HCT116 (cell line): ENCODE measurements around the gene FAM180A. TPM values are rescaled to one million over a fixed set of nuclear protein-coding genes. Genes with fewer than 3 reads are reported as not detected.

Experiments used
- ATAC-seq: fragments of 200-7000 bp; cut with Tn5 transposase; 2 replicates; pipeline ENCODE4 v1.9.1; 2020; ENCODE audit warnings: mild to moderate bottlenecking, moderate library complexity
- BruUV-seq: library from RNA; stranded (reverse); fragments of 400-500 nt; replicated peaks from 2 replicates; lab custom pipeline; 2021; lab: Mats Ljungman, UMichigan
- CTCF ChIA-PET: fragments of 300-600 bp; sonication (Branson Sonifier 250); formaldehyde crosslinking; loops from one replicate; lab custom pipeline; 2021; ENCODE audit warnings: antibody characterized with exemption; lab: Charles Lee
- POLR2A ChIA-PET: fragments of 300-600, 350-600 bp; sonication (Branson Sonifier 250); formaldehyde crosslinking; loops from one replicate; lab custom pipeline; 2021; ENCODE audit warnings: antibody characterized with exemption; lab: Charles Lee
- RAD21 ChIA-PET, 2 experiments: fragments of 300-600 bp; sonication (Branson Sonifier 250); formaldehyde crosslinking; loops; one replicate each; lab custom pipeline; 2023; ENCODE audit warnings: low total read pairs in 2 of 2; ENCODE audit not compliant: uncharacterized antibody in 2 of 2, unreplicated experiment in 2 of 2, low non-redundant PET in 1 of 2; lab: Charles Lee
- DNase-seq: peaks from one replicate; pipeline ENCODE4 v3.0.0-alpha.2; 2010; ENCODE audit warnings: low read depth, low spot score
- H2AFZ ChIP-seq: fragments of 200-600 bp; shearing (Covaris generic), sonication (generic); 2 replicates; pipeline ENCODE4 v1.6.1; 2017; ENCODE audit warnings: low read depth, mixed run types, mixed read lengths, antibody characterized with exemption, low read length; ENCODE audit not compliant: poor library complexity, severe bottlenecking
- H3K27ac ChIP-seq: 2 replicates; pipeline ENCODE4 v1.5.1; 2012; ENCODE audit warnings: low read depth, low read length
- H3K27me3 ChIP-seq: fragments of 200-600 bp; sonication (generic); 2 replicates; pipeline ENCODE4 v1.6.1; 2016; ENCODE audit warnings: mixed run types, low read length, mixed read lengths; ENCODE audit not compliant: insufficient read depth
- H3K36me3 ChIP-seq, 2 experiments: fragments of 200-500 bp in 1 of 2; fragments of 200-600 bp in 1 of 2; sonication (Bioruptor generic) in 1 of 2; sonication (generic) in 1 of 2; 2 replicates each; pipeline versions ENCODE4 v1.5.1 to v1.6.1; 2014 to 2016; ENCODE audit warnings: low read length in 2 of 2, inconsistent platforms in 1 of 2, mixed read lengths in 1 of 2, mixed run types in 1 of 2; ENCODE audit not compliant: insufficient read depth in 2 of 2, control insufficient read depth in 1 of 2
- H3K4me1 ChIP-seq, 2 experiments: fragments of 200-600 bp in 1 of 2; sonication (generic) in 1 of 2; 2 replicates each; pipeline versions ENCODE4 v1.5.1 to v1.6.1; 2012 to 2017; ENCODE audit warnings: low read length in 2 of 2, inconsistent platforms in 1 of 2, mild to moderate bottlenecking in 1 of 2, mixed read lengths in 1 of 2, mixed run types in 1 of 2, moderate library complexity in 1 of 2; ENCODE audit not compliant: insufficient read depth in 2 of 2, control insufficient read depth in 1 of 2
- H3K4me2 ChIP-seq: fragments of 200-600 bp; sonication (generic); 2 replicates; pipeline ENCODE4 v1.6.1; 2017; ENCODE audit warnings: mixed run types, low read length, mixed read lengths
- H3K4me3 ChIP-seq, 2 experiments: fragments of 200-600 bp in 1 of 2; sonication (generic) in 1 of 2; replicated peaks in 1 of 2; 2 replicates each; pipeline ENCODE4 v1.5.1; 2011 to 2016; ENCODE audit warnings: low read length in 2 of 2, control low read depth in 1 of 2, low read depth in 1 of 2, mild to moderate bottlenecking in 1 of 2, mixed read lengths in 1 of 2, mixed run types in 1 of 2
- H3K79me2 ChIP-seq: fragments of 200-600 bp; sonication (generic); 2 replicates; pipeline ENCODE4 v1.6.1; 2017; ENCODE audit warnings: mild to moderate bottlenecking, mixed run types, low read length, moderate library complexity, mixed read lengths; ENCODE audit not compliant: insufficient read depth
- H3K9ac ChIP-seq: fragments of 200-600 bp; sonication (generic); 2 replicates; pipeline ENCODE4 v1.6.1; 2016; ENCODE audit warnings: low read length, mixed read lengths
- H3K9me2 ChIP-seq: fragments of 200-600 bp; sonication (generic), shearing (Covaris generic); 2 replicates; pipeline ENCODE4 v1.6.1; 2017; ENCODE audit warnings: mixed run types, mild to moderate bottlenecking, moderate library complexity; ENCODE audit not compliant: insufficient read depth
- H3K9me3 ChIP-seq, 2 experiments: fragments of 200-500 bp in 1 of 2; fragments of 200-600 bp in 1 of 2; sonication (Bioruptor generic) in 1 of 2; sonication (generic) in 1 of 2; 2 replicates each; pipeline ENCODE4 v1.6.1; 2014 to 2017; ENCODE audit warnings: low read length in 2 of 2, mixed read lengths in 2 of 2, inconsistent platforms in 1 of 2, low read depth in 1 of 2, mild to moderate bottlenecking in 1 of 2, mixed run types in 1 of 2, moderate library complexity in 1 of 2; ENCODE audit not compliant: control insufficient read depth in 1 of 2, insufficient read depth in 1 of 2
- H4K20me1 ChIP-seq: fragments of 200-600 bp; sonication (generic), shearing (Covaris generic); 2 replicates; pipeline ENCODE4 v1.6.1; 2017; ENCODE audit warnings: mixed run types, mild to moderate bottlenecking, moderate library complexity; ENCODE audit not compliant: insufficient read depth
- EZH2 ChIP-seq: fragments of 200-600 bp; sonication (generic); IDR thresholded peaks from 2 replicates; pipeline ENCODE4 v1.6.1; 2017; ENCODE audit warnings: antibody characterized with exemption, mixed run types
- RAD21 ChIP-seq: IDR thresholded peaks from 2 replicates; pipeline ENCODE4 v1.6.1; 2012; ENCODE audit warnings: low read depth, mild to moderate bottlenecking
- SIN3A ChIP-seq: IDR thresholded peaks from 2 replicates; pipeline ENCODE4 v1.6.1; 2012; ENCODE audit warnings: low read depth
- SP1 ChIP-seq: IDR thresholded peaks from 2 replicates; pipeline ENCODE4 v1.6.1; 2012; ENCODE audit warnings: low read depth
- TCF7L2 ChIP-seq: IDR thresholded peaks from 2 replicates; pipeline ENCODE4 v1.7.0; 2011; ENCODE audit warnings: borderline replicate concordance, inconsistent platforms; ENCODE audit not compliant: insufficient read depth, insufficient read length; ENCODE audit errors: extremely low read depth
- intact Hi-C: fragments of 100-400 bp; cut with micrococcal nuclease; formaldehyde crosslinking; loops from 2 replicates; pipeline ENCODE4 v1.10.0; 2022
- total RNA-seq: library from RNA; stranded (reverse); gene quantifications from one replicate; pipeline ENCODE4 v1.2.1, GENCODE V29; 2021; ENCODE audit not compliant: unreplicated experiment
- TF ChIP-seq, protein P1 (sequence below): IDR thresholded peaks from 2 replicates; pipeline ENCODE4 v1.6.1; 2011; ENCODE audit warnings: mild to moderate bottlenecking, low read length, moderate library complexity; ENCODE audit not compliant: insufficient replicate concordance; ENCODE audit errors: extremely low read depth
- TF ChIP-seq, protein P2 (sequence below), 3 experiments: fragments of 200-600 bp in 1 of 3; sonication (generic) in 1 of 3; IDR thresholded peaks in 2 of 3; conservative IDR thresholded peaks in 1 of 3; 2 replicates each; pipeline ENCODE4 v1.5.1; 2012 to 2017; ENCODE audit warnings: low read depth in 2 of 3, low read length in 2 of 3, antibody characterized with exemption in 1 of 3, borderline replicate concordance in 1 of 3, control low read depth in 1 of 3, mild to moderate bottlenecking in 1 of 3, mixed read lengths in 1 of 3, mixed run types in 1 of 3, moderate library complexity in 1 of 3; ENCODE audit not compliant: insufficient read depth in 1 of 3

The FAM180A gene
- total RNA-seq, 1 experiment from 2014 or later = 0.59 TPM

DNA sequence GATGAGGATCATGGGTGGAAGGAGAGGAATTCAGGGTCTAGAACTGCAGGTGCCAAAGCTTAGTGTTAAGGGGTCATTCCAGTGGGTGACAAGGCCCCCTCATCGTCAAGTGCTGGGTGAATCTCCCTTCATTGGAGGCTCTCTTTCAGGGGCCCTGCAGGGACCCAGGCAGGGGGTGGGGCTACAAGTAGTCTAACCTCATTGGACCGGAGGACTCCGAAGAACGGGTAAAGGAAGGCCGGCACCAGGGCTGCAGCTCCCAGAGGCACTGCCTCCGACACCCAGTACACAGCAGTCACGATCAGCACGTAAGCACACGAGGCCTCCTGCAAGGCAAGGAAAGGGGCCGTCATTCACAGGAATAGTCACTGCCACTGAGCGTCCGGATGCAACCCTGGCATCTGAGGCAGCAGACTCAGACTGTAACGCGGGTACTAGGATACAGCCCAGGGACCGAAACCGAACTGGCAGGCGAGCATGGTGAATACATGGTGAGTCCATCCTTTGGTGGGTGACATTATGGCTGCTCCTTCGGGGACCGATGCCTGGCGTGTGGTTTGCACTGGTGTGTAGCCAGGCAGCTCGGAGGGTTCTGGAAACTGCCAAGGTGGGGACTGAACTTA is 27.3 kb downstream of the FAM180A start (continued):
- TF ChIP-seq, protein P1, sequence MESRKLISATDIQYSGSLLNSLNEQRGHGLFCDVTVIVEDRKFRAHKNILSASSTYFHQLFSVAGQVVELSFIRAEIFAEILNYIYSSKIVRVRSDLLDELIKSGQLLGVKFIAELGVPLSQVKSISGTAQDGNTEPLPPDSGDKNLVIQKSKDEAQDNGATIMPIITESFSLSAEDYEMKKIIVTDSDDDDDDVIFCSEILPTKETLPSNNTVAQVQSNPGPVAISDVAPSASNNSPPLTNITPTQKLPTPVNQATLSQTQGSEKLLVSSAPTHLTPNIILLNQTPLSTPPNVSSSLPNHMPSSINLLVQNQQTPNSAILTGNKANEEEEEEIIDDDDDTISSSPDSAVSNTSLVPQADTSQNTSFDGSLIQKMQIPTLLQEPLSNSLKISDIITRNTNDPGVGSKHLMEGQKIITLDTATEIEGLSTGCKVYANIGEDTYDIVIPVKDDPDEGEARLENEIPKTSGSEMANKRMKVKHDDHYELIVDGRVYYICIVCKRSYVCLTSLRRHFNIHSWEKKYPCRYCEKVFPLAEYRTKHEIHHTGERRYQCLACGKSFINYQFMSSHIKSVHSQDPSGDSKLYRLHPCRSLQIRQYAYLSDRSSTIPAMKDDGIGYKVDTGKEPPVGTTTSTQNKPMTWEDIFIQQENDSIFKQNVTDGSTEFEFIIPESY = no peak
- TF ChIP-seq, protein P2, sequence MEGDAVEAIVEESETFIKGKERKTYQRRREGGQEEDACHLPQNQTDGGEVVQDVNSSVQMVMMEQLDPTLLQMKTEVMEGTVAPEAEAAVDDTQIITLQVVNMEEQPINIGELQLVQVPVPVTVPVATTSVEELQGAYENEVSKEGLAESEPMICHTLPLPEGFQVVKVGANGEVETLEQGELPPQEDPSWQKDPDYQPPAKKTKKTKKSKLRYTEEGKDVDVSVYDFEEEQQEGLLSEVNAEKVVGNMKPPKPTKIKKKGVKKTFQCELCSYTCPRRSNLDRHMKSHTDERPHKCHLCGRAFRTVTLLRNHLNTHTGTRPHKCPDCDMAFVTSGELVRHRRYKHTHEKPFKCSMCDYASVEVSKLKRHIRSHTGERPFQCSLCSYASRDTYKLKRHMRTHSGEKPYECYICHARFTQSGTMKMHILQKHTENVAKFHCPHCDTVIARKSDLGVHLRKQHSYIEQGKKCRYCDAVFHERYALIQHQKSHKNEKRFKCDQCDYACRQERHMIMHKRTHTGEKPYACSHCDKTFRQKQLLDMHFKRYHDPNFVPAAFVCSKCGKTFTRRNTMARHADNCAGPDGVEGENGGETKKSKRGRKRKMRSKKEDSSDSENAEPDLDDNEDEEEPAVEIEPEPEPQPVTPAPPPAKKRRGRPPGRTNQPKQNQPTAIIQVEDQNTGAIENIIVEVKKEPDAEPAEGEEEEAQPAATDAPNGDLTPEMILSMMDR (IDR thresholded peaks at IDR 0.05 in 2 of 3, conservative IDR thresholded peaks at IDR 0.05 in 1 of 3; ENCODE audit: borderline replicate concordance in 1 of 3, insufficient read depth in 1 of 3, low read depth in 2 of 3, low read length in 2 of 3) = no peak
- TF ChIP-seq SP1 = no peak

- Histone ChIP-seq H3K4me1 (peaks cover 20 to 25% of the 10 kb centered on the region in 2 experiments; a peak in 3 of 4 replicates), H3K27me3 (no peaks in the 10 kb centered on the region)
- TF ChIP-seq SIN3A (no peak), RAD21 (no peak), TCF7L2 (no peak), EZH2 (no peak)
- TF ChIP-seq, protein P2 (IDR thresholded peaks at IDR 0.05 in 2 of 3, conservative IDR thresholded peaks at IDR 0.05 in 1 of 3; ENCODE audit: borderline replicate concordance in 1 of 3, insufficient read depth in 1 of 3, low read depth in 2 of 3, low read length in 2 of 3) = no peak
- TF ChIP-seq, protein P1 = no peak
- TF ChIP-seq, all 23 proteins: peak for 0
- intact Hi-C loops = no loop called here
- no peak for ATAC-seq
- POLR2A ChIA-PET = no interaction called here
- RAD21 ChIA-PET = no interaction called here
- Histone ChIP-seq H3K36me3 (no peaks in the 10 kb centered on the region), H3K9me3 (no peaks in the 10 kb centered on the region), H3K4me3 (no peak overlapping the region), H3K27ac (no peak overlapping the region), H4K20me1 (no peaks in the 10 kb centered on the region), H2AFZ (no peak overlapping the region), H3K9ac (no peak overlapping the region), H3K9me2 (no peaks in the 10 kb centered on the region), H3K79me2 (no peaks in the 10 kb centered on the region), H3K4me2 (no peak overlapping the region)
- no peak for DNase-seq
- BruUV-seq = no TSS peak
- CTCF ChIA-PET = no interaction called here
These were observed 28.9 kb downstream of the FAM180A start for GRCh38 chr7:135719688-135720087.
